GM12873 (cell line): ENCODE data around the gene GLOD5.

Experiments
- TF ChIP-seq, protein P1 (sequence below): IDR thresholded peaks from 2 replicates; pipeline ENCODE4 v1.5.1; 2012; ENCODE audit warnings: low read depth, mild to moderate bottlenecking, moderate library complexity, low read length, control low read depth; ENCODE audit not compliant: insufficient read depth; ENCODE audit errors: missing control alignments

GLOD5 gene

DNA sequence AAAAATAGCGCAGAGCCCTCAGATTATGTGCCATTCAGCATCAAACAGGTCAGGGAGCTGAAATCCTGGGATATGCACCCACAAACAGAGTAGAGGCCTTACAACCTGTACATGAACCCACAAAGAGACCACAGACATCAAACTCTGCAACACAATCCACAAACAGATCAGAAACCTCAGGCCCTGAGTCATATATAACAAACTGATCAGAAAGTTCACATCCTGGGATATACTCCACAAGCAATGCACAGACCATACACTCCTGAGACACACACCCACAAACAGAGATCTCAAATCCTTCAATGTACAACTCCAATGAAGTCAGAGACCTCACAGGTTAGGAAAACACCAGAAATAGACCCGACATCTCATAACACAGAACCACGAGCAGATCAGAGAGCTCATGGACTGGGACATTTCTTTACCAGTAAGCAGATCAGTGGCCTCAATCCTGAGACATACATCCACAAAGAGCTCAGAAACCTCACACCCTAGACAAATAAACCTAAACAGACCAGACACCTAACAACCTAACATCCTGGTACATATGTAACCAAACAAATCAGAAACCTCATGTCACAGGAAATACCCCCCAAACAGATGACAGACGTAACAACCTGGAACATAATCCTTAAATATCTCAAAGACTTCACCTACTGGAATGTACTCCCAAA, 40.8 kb upstream of the GLOD5 start:
- TF ChIP-seq, protein P1, sequence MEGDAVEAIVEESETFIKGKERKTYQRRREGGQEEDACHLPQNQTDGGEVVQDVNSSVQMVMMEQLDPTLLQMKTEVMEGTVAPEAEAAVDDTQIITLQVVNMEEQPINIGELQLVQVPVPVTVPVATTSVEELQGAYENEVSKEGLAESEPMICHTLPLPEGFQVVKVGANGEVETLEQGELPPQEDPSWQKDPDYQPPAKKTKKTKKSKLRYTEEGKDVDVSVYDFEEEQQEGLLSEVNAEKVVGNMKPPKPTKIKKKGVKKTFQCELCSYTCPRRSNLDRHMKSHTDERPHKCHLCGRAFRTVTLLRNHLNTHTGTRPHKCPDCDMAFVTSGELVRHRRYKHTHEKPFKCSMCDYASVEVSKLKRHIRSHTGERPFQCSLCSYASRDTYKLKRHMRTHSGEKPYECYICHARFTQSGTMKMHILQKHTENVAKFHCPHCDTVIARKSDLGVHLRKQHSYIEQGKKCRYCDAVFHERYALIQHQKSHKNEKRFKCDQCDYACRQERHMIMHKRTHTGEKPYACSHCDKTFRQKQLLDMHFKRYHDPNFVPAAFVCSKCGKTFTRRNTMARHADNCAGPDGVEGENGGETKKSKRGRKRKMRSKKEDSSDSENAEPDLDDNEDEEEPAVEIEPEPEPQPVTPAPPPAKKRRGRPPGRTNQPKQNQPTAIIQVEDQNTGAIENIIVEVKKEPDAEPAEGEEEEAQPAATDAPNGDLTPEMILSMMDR, result no peak

DNA sequence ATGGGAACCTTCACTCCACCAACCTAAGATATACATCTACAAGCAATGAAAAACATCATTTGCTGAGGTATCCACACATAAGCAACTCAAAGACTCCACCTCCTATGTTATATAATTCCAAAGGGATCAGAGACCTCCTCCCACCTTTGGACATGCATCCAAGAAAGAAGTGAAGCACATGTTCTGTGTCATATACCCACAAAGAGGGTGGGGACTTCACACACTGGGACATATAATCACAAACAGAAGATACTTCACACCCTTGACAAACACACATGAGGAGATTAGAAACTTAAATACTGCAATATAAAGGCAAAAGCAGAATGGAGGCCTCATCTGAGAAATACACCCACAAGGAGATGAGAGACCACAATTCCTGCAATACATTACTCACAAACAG, 39.6 kb upstream of the GLOD5 start:
- TF ChIP-seq, protein P1, result no peak

DNA sequence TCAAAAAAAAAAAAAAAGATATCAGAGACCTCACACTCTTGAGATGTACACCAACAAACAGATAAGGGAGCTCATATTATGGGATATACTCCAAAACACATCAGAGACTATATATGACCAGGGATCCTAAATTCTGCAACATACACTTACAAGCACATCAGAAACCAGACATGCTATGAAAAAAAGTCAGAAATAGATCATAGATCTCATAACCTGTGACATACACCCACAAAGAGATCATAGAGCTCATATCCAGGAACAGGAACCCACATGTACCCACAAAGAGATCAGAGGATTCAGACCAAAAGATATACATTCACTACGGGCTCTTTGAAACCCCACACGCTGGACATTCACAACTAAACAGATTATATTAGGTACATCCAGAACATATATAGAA, 35.0 kb upstream of the GLOD5 start:
- TF ChIP-seq, protein P1, result no peak

DNA sequence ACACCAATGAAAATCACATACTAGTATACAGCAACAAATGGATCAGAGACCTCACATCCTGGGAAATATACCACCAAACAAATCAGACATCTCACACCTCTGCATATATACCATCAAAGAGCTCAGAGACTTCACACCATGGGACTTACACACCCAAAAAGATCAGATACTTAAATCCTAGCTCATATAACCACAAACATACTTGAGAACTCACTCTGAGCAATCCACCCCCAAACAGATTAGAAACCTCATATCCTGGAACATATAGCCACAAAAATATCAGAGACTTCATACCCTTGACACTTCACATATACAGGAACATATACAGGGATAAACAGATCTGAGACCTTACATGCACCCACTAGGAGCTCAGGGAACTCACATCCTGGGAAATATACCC, 32.9 kb upstream of the GLOD5 start:
- TF ChIP-seq, protein P1, result no peak

GRCh38 chrX:48736303-48736702, 25.2 kb upstream of the GLOD5 start:
- TF ChIP-seq, protein P1, result no peak

DNA sequence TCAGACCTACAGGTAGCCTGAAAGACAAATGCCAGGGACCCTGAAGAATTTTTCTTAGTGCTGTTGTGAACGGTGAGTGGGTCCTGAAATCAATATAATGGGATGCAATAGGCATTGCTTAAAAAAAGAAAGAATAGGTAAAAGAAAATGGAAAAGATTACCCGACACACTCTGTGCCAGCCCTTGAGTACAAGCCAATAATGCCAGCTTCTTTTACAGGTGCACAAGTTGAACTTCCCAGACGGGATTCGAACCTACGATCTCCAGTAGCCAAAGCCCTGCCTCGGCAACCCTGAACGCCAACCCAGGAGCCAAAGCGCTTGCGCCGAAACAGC, 24.7 kb upstream of the GLOD5 start:
- TF ChIP-seq, protein P1, result no peak

DNA sequence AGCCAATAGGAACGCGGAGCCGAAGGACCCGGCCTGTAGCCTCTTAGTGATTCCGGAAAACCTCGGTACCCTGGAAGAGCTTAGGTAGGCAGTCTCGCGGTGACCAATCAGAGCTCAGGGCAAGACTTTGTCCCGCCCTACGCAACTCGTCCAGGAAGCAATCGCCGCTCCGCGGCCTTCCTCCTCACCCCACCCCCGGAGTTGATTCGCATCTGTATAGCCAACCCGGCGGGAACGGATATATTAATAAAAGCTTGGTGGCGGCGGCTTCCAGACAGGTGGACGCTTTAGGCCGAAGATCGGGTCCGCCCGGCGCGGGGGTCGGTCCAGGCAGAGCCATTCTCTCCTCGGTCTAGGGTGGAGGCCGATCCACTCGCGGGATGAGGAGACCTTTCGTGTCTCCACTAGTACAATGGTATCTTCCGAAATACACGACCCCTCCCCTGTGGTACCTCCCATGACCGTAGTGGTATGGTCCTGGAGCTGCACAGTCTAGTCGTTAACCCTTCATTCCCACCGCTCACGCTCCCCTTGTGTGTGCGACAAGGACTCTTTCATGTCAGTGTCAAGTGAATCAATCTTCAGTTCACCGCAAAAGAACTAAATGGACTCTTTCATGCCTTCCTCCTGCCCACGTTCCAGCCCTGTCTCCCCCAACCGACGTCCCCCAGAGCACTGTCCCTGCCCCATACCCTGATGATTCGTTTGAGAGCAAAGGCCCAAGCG, 24.2 kb upstream of the GLOD5 start:
- TF ChIP-seq, protein P1, result no peak
